GM23338 (cell line): Measurements from ENCODE around the gene THBS4. TPM values are rescaled to one million over a fixed set of nuclear protein-coding genes. Genes with fewer than 3 reads are reported as not detected.

ENCODE experiments used
- ATAC-seq: fragments of 200-7000 bp; cut with Tn5 transposase; 3 replicates; pipeline ENCODE4 v1.9.1; 2020
- DNase-seq: peaks from one replicate; pipeline ENCODE4 v3.0.0-alpha.2; 2015; ENCODE audit warnings: low spot score
- H2AFZ ChIP-seq: fragments of 200-600 bp; sonication (generic); 2 replicates; pipeline ENCODE4 v1.8.0; 2016; ENCODE audit warnings: antibody characterized with exemption, mild to moderate bottlenecking, moderate library complexity
- H3F3A ChIP-seq: fragments of 200-600 bp; sonication (generic); replicated peaks from 2 replicates; pipeline ENCODE4 v1.8.0; 2017; ENCODE audit warnings: antibody characterized with exemption, mixed run types, low read depth
- H3K27ac ChIP-seq: fragments of 200-600 bp; sonication (generic); 2 replicates; pipeline ENCODE4 v1.6.1; 2016; ENCODE audit warnings: low read depth
- H3K27me3 ChIP-seq: fragments of 200-600 bp; sonication (generic); 2 replicates; pipeline ENCODE4 v1.8.0; 2016; ENCODE audit warnings: mild to moderate bottlenecking, mixed run types, moderate library complexity; ENCODE audit not compliant: insufficient read depth
- H3K36me3 ChIP-seq: fragments of 200-600 bp; sonication (generic); 2 replicates; pipeline ENCODE4 v1.8.0; 2016; ENCODE audit warnings: mild to moderate bottlenecking; ENCODE audit not compliant: insufficient read depth
- H3K4me1 ChIP-seq: fragments of 200-600 bp; sonication (generic); 2 replicates; pipeline ENCODE4 v1.8.0; 2016; ENCODE audit warnings: mild to moderate bottlenecking, moderate library complexity; ENCODE audit not compliant: insufficient read depth
- H3K4me2 ChIP-seq: fragments of 200-600 bp; sonication (generic); 2 replicates; pipeline ENCODE4 v1.7.1; 2017; ENCODE audit warnings: mixed run types
- H3K4me3 ChIP-seq: fragments of 200-600 bp; sonication (generic); 2 replicates; pipeline ENCODE4 v1.6.1; 2016; ENCODE audit warnings: mixed run types
- H3K79me2 ChIP-seq: fragments of 200-600 bp; sonication (generic); replicated peaks from 2 replicates; pipeline ENCODE4 v1.8.0; 2017; ENCODE audit warnings: mild to moderate bottlenecking; ENCODE audit not compliant: insufficient read depth
- H3K9me2 ChIP-seq: fragments of 200-600 bp; sonication (generic); 2 replicates; pipeline ENCODE4 v1.8.0; 2017; ENCODE audit not compliant: insufficient read depth
- H4K20me1 ChIP-seq: fragments of 200-600 bp; sonication (generic); replicated peaks from 2 replicates; pipeline ENCODE4 v1.8.0; 2017; ENCODE audit warnings: mild to moderate bottlenecking; ENCODE audit not compliant: insufficient read depth
- H3K27ac Mint-ChIP-seq: 2 replicates; pipeline ENCODE4 v1.8.0; 2020; ENCODE audit warnings: inconsistent platforms, mild to moderate bottlenecking, moderate library complexity, mixed read lengths
- H3K27me3 Mint-ChIP-seq: 3 replicates; pipeline ENCODE4 v1.8.0; 2022; ENCODE audit warnings: low read depth, mild to moderate bottlenecking, moderate library complexity, mixed read lengths, inconsistent platforms; ENCODE audit not compliant: insufficient read depth, poor library complexity
- H3K36me3 Mint-ChIP-seq: 3 replicates; pipeline ENCODE4 v1.8.0; 2021; ENCODE audit warnings: low read depth, mild to moderate bottlenecking, inconsistent platforms, moderate library complexity, mixed read lengths
- H3K4me1 Mint-ChIP-seq: 3 replicates; pipeline ENCODE4 v1.8.0; 2020; ENCODE audit warnings: mild to moderate bottlenecking, inconsistent platforms, mixed read lengths
- H3K4me3 Mint-ChIP-seq: 3 replicates; pipeline ENCODE4 v1.8.0; 2021; ENCODE audit warnings: moderate library complexity, mild to moderate bottlenecking, inconsistent platforms, mixed read lengths
- H3K9me3 Mint-ChIP-seq: 3 replicates; pipeline ENCODE4 v1.8.0; 2020; ENCODE audit warnings: moderate library complexity, mild to moderate bottlenecking, inconsistent platforms, mixed read lengths
- EZH2phosphoT487 ChIP-seq: fragments of 200-600 bp; sonication (generic); IDR thresholded peaks from one replicate; pipeline ENCODE4 v1.8.1; 2018; ENCODE audit warnings: antibody characterized with exemption; ENCODE audit not compliant: unreplicated experiment
- NANOG ChIP-seq: IDR thresholded peaks from 2 replicates; pipeline ENCODE4 v1.6.1; 2016; ENCODE audit warnings: antibody characterized with exemption, borderline replicate concordance
- POLR2AphosphoS5 ChIP-seq: IDR thresholded peaks from 2 replicates; pipeline ENCODE4 v1.6.1; 2016; ENCODE audit warnings: antibody characterized with exemption, low read depth
- STAT1 ChIP-seq: IDR thresholded peaks from one replicate; pipeline ENCODE4 v1.6.1; 2016; ENCODE audit warnings: antibody characterized with exemption; ENCODE audit not compliant: unreplicated experiment
- ZNF114 ChIP-seq: fragments of 250-450 bp; sonication (Bioruptor Pico); IDR thresholded peaks from 2 replicates; pipeline ENCODE4 v1.5.0; 2020; ENCODE audit warnings: mild to moderate bottlenecking, moderate library complexity
- ZNF331 ChIP-seq: fragments of 250-450 bp; sonication (Bioruptor Pico); IDR thresholded peaks from 2 replicates; pipeline ENCODE4 v1.5.0; 2020; ENCODE audit warnings: low read depth, mild to moderate bottlenecking, moderate library complexity
- polyA plus RNA-seq: library from polyadenylated mRNA; unstranded; fragments of >200 nt; fragmentation: Nextera tagmentation; extraction: Ambion mirVana; gene quantifications from 2 replicates; pipeline ENCODE4 v1.2.1, GENCODE V29; 2016
- total RNA-seq: library from RNA; depleted of rRNA; stranded (reverse); fragments of >200 nt; shearing (Covaris generic); gene quantifications from 2 replicates; pipeline ENCODE4 v1.2.3, GENCODE V29; 2014
- TF ChIP-seq, protein P1 (sequence below): IDR thresholded peaks from 2 replicates; pipeline ENCODE4 v1.6.1; 2016; ENCODE audit warnings: antibody characterized with exemption
- TF ChIP-seq, protein P2 (sequence below): fragments of 250-450 bp; sonication (Bioruptor Pico); IDR thresholded peaks from 2 replicates; pipeline ENCODE4 v1.5.0; 2020; ENCODE audit warnings: mild to moderate bottlenecking, moderate library complexity
- TF ChIP-seq, protein P3 (sequence below), 2 experiments: fragments of 200-600 bp in 1 of 2; sonication (generic) in 1 of 2; conservative IDR thresholded peaks; 2 replicates each; pipeline versions ENCODE4 v1.5.1 to v1.6.1; 2016 to 2017; ENCODE audit warnings: antibody characterized with exemption in 2 of 2, low read depth in 2 of 2, mild to moderate bottlenecking in 2 of 2, moderate library complexity in 1 of 2
- TF ChIP-seq, protein P4 (sequence below): IDR thresholded peaks from one replicate; pipeline ENCODE4 v1.6.1; 2018; ENCODE audit warnings: antibody characterized with exemption; ENCODE audit not compliant: unreplicated experiment

Gene THBS4
- total and polyA plus RNA-seq, 2 experiments from 2014 or later = 14.0 to 23.2 TPM

DNA sequence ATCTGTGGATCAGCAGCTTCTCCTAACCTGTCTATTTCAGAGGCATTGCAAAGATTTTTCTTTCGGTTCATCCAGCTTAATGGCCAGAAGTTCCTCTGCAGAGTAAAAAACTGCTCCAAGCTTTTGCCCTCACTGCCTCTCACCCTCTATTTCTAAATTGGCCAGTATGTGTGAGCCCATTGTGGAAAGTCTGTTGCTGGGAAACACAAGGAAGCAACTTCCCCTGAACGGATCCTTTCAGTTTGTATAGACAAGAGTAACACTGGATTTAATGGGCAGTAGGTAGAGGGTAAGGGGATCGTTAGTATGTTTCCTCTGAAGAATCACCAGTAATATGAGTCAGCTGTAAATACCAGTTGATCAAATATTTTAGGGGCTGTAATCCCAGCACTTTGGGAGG lies 7.2 kb downstream of the THBS4 start:
- Histone ChIP-seq H2AFZ (no peak overlapping the region), H3K27ac (no peak overlapping the region), H3K4me2 (no peak overlapping the region), H3K36me3 (no peaks in the 10 kb centered on the region), H3K27me3 (no peaks in the 10 kb centered on the region), H3K4me3 (no peak overlapping the region), H4K20me1 (no peaks in the 10 kb centered on the region), H3F3A (no peaks in the 10 kb centered on the region), H3K79me2 (no peaks in the 10 kb centered on the region), H3K4me1 (no peaks in the 10 kb centered on the region), H3K9me2 (peaks cover 3% of the 10 kb centered on the region; the same call in 1 of the 2 replicates)
- Mint-ChIP-seq H3K27ac (no peak overlapping the region), H3K4me3 (no peak overlapping the region), H3K27me3 (no peaks in the 10 kb centered on the region), H3K9me3 (no peaks in the 10 kb centered on the region), H3K36me3 (no peaks in the 10 kb centered on the region), H3K4me1 (peaks cover 2% of the 10 kb centered on the region; the same call in 2 of the 3 replicates)
- TF ChIP-seq, protein P1, sequence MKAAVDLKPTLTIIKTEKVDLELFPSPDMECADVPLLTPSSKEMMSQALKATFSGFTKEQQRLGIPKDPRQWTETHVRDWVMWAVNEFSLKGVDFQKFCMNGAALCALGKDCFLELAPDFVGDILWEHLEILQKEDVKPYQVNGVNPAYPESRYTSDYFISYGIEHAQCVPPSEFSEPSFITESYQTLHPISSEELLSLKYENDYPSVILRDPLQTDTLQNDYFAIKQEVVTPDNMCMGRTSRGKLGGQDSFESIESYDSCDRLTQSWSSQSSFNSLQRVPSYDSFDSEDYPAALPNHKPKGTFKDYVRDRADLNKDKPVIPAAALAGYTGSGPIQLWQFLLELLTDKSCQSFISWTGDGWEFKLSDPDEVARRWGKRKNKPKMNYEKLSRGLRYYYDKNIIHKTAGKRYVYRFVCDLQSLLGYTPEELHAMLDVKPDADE = no peak
- TF ChIP-seq, protein P2, sequence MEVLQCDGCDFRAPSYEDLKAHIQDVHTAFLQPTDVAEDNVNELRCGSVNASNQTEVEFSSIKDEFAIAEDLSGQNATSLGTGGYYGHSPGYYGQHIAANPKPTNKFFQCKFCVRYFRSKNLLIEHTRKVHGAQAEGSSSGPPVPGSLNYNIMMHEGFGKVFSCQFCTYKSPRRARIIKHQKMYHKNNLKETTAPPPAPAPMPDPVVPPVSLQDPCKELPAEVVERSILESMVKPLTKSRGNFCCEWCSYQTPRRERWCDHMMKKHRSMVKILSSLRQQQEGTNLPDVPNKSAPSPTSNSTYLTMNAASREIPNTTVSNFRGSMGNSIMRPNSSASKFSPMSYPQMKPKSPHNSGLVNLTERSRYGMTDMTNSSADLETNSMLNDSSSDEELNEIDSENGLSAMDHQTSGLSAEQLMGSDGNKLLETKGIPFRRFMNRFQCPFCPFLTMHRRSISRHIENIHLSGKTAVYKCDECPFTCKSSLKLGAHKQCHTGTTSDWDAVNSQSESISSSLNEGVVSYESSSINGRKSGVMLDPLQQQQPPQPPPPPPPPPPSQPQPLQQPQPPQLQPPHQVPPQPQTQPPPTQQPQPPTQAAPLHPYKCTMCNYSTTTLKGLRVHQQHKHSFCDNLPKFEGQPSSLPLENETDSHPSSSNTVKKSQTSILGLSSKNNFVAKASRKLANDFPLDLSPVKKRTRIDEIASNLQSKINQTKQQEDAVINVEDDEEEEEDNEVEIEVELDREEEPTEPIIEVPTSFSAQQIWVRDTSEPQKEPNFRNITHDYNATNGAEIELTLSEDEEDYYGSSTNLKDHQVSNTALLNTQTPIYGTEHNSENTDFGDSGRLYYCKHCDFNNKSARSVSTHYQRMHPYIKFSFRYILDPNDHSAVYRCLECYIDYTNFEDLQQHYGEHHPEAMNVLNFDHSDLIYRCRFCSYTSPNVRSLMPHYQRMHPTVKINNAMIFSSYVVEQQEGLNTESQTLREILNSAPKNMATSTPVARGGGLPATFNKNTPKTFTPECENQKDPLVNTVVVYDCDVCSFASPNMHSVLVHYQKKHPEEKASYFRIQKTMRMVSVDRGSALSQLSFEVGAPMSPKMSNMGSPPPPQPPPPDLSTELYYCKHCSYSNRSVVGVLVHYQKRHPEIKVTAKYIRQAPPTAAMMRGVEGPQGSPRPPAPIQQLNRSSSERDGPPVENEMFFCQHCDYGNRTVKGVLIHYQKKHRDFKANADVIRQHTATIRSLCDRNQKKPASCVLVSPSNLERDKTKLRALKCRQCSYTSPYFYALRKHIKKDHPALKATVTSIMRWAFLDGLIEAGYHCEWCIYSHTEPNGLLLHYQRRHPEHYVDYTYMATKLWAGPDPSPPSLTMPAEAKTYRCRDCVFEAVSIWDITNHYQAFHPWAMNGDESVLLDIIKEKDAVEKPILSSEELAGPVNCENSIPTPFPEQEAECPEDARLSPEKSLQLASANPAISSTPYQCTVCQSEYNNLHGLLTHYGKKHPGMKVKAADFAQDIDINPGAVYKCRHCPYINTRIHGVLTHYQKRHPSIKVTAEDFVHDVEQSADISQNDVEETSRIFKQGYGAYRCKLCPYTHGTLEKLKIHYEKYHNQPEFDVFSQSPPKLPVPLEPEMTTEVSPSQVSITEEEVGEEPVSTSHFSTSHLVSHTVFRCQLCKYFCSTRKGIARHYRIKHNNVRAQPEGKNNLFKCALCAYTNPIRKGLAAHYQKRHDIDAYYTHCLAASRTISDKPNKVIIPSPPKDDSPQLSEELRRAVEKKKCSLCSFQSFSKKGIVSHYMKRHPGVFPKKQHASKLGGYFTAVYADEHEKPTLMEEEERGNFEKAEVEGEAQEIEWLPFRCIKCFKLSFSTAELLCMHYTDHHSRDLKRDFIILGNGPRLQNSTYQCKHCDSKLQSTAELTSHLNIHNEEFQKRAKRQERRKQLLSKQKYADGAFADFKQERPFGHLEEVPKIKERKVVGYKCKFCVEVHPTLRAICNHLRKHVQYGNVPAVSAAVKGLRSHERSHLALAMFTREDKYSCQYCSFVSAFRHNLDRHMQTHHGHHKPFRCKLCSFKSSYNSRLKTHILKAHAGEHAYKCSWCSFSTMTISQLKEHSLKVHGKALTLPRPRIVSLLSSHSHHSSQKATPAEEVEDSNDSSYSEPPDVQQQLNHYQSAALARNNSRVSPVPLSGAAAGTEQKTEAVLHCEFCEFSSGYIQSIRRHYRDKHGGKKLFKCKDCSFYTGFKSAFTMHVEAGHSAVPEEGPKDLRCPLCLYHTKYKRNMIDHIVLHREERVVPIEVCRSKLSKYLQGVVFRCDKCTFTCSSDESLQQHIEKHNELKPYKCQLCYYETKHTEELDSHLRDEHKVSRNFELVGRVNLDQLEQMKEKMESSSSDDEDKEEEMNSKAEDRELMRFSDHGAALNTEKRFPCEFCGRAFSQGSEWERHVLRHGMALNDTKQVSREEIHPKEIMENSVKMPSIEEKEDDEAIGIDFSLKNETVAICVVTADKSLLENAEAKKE (CRISPR knock-in tag) = no peak
- TF ChIP-seq POLR2AphosphoS5 = no peak
- ATAC-seq (no peak), DNase-seq (no peak)

DNA sequence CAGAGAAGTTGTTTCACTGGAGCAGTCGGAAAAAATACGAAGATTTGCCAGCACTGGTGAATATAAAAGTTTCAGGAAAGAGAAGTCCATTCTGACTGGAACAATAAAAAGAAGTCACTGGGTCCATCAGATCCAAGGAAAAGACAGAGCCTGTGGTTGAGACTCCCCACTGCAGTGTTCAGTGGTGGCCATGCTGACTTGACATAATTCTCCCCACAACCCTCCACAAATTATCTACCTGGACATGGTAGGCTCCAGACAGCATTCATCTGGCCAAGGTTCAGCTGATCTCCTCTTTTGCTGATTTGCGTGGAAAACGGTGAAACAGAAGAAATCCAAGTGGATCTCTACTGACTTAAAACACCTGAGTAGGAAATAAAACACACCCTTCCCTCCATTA lies 8.0 kb downstream of the THBS4 start:
- ATAC-seq = no peak
- Mint-ChIP-seq H3K4me3 (no peak overlapping the region), H3K27me3 (no peaks in the 10 kb centered on the region), H3K27ac (no peak overlapping the region), H3K4me1 (no peaks in the 10 kb centered on the region), H3K36me3 (no peaks in the 10 kb centered on the region), H3K9me3 (no peaks in the 10 kb centered on the region)
- Histone ChIP-seq H3K4me3 (no peak overlapping the region), H3F3A (no peaks in the 10 kb centered on the region), H3K36me3 (no peaks in the 10 kb centered on the region), H3K4me2 (no peak overlapping the region), H3K9me2 (peaks cover 3% of the 10 kb centered on the region; the same call in 1 of the 2 replicates), H3K27me3 (no peaks in the 10 kb centered on the region), H3K4me1 (no peaks in the 10 kb centered on the region), H2AFZ (no peak overlapping the region), H3K27ac (no peak overlapping the region), H3K79me2 (no peaks in the 10 kb centered on the region), H4K20me1 (no peaks in the 10 kb centered on the region)
- no peak for DNase-seq
- no peak for TF ChIP-seq ZNF114 (CRISPR knock-in tag)
- TF ChIP-seq NANOG = no peak
- TF ChIP-seq POLR2AphosphoS5 = no peak
- TF ChIP-seq, protein P3, sequence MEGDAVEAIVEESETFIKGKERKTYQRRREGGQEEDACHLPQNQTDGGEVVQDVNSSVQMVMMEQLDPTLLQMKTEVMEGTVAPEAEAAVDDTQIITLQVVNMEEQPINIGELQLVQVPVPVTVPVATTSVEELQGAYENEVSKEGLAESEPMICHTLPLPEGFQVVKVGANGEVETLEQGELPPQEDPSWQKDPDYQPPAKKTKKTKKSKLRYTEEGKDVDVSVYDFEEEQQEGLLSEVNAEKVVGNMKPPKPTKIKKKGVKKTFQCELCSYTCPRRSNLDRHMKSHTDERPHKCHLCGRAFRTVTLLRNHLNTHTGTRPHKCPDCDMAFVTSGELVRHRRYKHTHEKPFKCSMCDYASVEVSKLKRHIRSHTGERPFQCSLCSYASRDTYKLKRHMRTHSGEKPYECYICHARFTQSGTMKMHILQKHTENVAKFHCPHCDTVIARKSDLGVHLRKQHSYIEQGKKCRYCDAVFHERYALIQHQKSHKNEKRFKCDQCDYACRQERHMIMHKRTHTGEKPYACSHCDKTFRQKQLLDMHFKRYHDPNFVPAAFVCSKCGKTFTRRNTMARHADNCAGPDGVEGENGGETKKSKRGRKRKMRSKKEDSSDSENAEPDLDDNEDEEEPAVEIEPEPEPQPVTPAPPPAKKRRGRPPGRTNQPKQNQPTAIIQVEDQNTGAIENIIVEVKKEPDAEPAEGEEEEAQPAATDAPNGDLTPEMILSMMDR (conservative IDR thresholded peaks at IDR 0.05; ENCODE audit: low read depth in 2 of 2) = no peak
- TF ChIP-seq, protein P4, sequence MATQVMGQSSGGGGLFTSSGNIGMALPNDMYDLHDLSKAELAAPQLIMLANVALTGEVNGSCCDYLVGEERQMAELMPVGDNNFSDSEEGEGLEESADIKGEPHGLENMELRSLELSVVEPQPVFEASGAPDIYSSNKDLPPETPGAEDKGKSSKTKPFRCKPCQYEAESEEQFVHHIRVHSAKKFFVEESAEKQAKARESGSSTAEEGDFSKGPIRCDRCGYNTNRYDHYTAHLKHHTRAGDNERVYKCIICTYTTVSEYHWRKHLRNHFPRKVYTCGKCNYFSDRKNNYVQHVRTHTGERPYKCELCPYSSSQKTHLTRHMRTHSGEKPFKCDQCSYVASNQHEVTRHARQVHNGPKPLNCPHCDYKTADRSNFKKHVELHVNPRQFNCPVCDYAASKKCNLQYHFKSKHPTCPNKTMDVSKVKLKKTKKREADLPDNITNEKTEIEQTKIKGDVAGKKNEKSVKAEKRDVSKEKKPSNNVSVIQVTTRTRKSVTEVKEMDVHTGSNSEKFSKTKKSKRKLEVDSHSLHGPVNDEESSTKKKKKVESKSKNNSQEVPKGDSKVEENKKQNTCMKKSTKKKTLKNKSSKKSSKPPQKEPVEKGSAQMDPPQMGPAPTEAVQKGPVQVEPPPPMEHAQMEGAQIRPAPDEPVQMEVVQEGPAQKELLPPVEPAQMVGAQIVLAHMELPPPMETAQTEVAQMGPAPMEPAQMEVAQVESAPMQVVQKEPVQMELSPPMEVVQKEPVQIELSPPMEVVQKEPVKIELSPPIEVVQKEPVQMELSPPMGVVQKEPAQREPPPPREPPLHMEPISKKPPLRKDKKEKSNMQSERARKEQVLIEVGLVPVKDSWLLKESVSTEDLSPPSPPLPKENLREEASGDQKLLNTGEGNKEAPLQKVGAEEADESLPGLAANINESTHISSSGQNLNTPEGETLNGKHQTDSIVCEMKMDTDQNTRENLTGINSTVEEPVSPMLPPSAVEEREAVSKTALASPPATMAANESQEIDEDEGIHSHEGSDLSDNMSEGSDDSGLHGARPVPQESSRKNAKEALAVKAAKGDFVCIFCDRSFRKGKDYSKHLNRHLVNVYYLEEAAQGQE = no peak
- TF ChIP-seq ZNF331 = no peak
- TF ChIP-seq EZH2phosphoT487 = no peak
- TF ChIP-seq STAT1 = no peak
